ENCODE results near the gene C9orf78. TPM values are rescaled to one million over a fixed set of nuclear protein-coding genes. Genes with fewer than 3 reads are reported as not detected.

C9orf78 gene
- polyA plus RNA-seq, 1 donor (not counting 4 experiments of a cell fraction or from before 2014, with no cell fraction given) = 66.5 TPM

DNA sequence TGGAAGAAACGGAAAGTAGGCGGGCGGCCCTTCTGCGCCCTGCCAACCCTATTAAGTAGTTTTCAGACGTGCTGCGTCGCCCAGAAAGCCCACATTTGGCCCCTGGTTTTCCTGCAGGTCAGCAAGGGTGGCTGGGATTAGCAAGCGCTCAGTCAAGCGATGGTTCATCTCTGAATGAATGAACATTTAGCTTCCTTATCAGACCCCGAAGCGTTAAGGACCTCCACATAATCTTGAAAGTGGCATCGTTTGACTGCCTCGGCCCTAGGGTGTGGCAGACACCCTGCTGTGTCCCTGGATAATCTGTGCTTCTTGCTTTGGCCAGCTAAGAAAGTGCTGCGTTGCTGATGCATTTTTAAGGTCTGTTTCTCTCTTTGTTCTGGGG lies 31.4 kb downstream of the C9orf78 start:
- DNase-seq (ENCODE audit: low read depth, low spot score) = no peak
- dilution Hi-C loops (cut with MboI; ENCODE audit: extremely low pct_ligation_motif_present, low sequenced_read_pairs) = no loop called here

GRCh38 chr9:129802833-129803675 lies 32.0 kb downstream of the C9orf78 start, which contains the start of gene TOR1B:
Gene TOR1B (plus strand): TSS chr9:129803184. CDS start chr9:129803213, 29 bp downstream.
- Histone ChIP-seq H3K79me2 (ENCODE audit: control insufficient read depth, insufficient read depth, low read length) (peaks cover 9% of the 10 kb centered on the region), H2AFZ (ENCODE audit: control insufficient read depth, low read length) (peak within 1 kb of the TSS; percentile 93), H3K4me2 (ENCODE audit: control insufficient read depth, extremely low read depth, insufficient read depth, low read depth, low read length) (peak within 1 kb of the TSS; percentile 86), H3K4me3 (ENCODE audit: control insufficient read depth in 2 of 3, extremely low read depth in 1 of 3, insufficient read depth in 2 of 3, low read depth in 1 of 3, low read length in 3 of 3) (peak within 1 kb of the TSS; percentile 71 to 97 (median 82)), H3K9ac (ENCODE audit: control insufficient read depth, extremely low read depth, insufficient read depth, low read length) (peak within 1 kb of the TSS; percentile 39), H3K9me1 (ENCODE audit: control insufficient read depth, extremely low read depth, insufficient read depth, low read length) (no peaks in the 10 kb centered on the region), H3K27ac (ENCODE audit: control insufficient read depth, insufficient read depth, low read length) (peak within 1 kb of the TSS; percentile 49), H3K27me3 (ENCODE audit: control insufficient read depth, extremely low read depth, insufficient read depth, low read length) (no peaks in the 10 kb centered on the region), H3K9me3 (ENCODE audit: control insufficient read depth, low read depth, low read length) (no peaks in the 10 kb centered on the region), H4K20me1 (ENCODE audit: control insufficient read depth, extremely low read depth, insufficient read depth, low read length) (no peaks in the 10 kb centered on the region), H3K4me1 (ENCODE audit: control insufficient read depth, extremely low read depth, insufficient read depth, low read length) (peaks cover 6% of the 10 kb centered on the region), H3K36me3 (ENCODE audit: control insufficient read depth in 2 of 2, extremely low read depth in 1 of 2, insufficient read depth in 2 of 2, low read length in 2 of 2) (peaks cover 4% of the 10 kb centered on the region in 2 experiments)
- TF ChIP-seq, protein P1, sequence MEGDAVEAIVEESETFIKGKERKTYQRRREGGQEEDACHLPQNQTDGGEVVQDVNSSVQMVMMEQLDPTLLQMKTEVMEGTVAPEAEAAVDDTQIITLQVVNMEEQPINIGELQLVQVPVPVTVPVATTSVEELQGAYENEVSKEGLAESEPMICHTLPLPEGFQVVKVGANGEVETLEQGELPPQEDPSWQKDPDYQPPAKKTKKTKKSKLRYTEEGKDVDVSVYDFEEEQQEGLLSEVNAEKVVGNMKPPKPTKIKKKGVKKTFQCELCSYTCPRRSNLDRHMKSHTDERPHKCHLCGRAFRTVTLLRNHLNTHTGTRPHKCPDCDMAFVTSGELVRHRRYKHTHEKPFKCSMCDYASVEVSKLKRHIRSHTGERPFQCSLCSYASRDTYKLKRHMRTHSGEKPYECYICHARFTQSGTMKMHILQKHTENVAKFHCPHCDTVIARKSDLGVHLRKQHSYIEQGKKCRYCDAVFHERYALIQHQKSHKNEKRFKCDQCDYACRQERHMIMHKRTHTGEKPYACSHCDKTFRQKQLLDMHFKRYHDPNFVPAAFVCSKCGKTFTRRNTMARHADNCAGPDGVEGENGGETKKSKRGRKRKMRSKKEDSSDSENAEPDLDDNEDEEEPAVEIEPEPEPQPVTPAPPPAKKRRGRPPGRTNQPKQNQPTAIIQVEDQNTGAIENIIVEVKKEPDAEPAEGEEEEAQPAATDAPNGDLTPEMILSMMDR (optimal IDR thresholded peaks at IDR 0.05 in 1 of 3, IDR thresholded peaks at IDR 0.05 in 1 of 3, conservative IDR thresholded peaks at IDR 0.05 in 1 of 3; ENCODE audit: extremely low read depth in 1 of 3, insufficient read depth in 2 of 3, low read length in 3 of 3) = no peak
- TF ChIP-seq EZH2 (IDR thresholded peaks at IDR 0.05; ENCODE audit: low read length) = no peak
- FAIRE-seq (no peak), DNase-seq (ENCODE audit: low read depth, low spot score) (peak; percentile 76)
- dilution Hi-C loops (cut with MboI; ENCODE audit: extremely low pct_ligation_motif_present, low sequenced_read_pairs) = no loop called here

More for the DNA sequence above, 31.4 kb downstream of the C9orf78 start:
- no peaks in the 10 kb centered on the region for H3K9me3 ChIP-seq (ENCODE audit: control insufficient read depth, low read depth, low read length)
- peaks cover 6% of the 10 kb centered on the region for H3K4me1 ChIP-seq (ENCODE audit: control insufficient read depth, extremely low read depth, insufficient read depth, low read length)
- TF ChIP-seq, protein P1 (optimal IDR thresholded peaks at IDR 0.05 in 1 of 3, IDR thresholded peaks at IDR 0.05 in 1 of 3, conservative IDR thresholded peaks at IDR 0.05 in 1 of 3; ENCODE audit: extremely low read depth in 1 of 3, insufficient read depth in 2 of 3, low read length in 3 of 3) = no peak
- TF ChIP-seq EZH2 (IDR thresholded peaks at IDR 0.05; ENCODE audit: low read length) = no peak
- no peak for FAIRE-seq
- peak overlapping the region; percentile 5 for H3K27ac ChIP-seq (ENCODE audit: control insufficient read depth, insufficient read depth, low read length)
- H3K4me2 ChIP-seq (ENCODE audit: control insufficient read depth, extremely low read depth, insufficient read depth, low read depth, low read length) = peak overlapping the region; percentile 86
- no peaks in the 10 kb centered on the region for H3K27me3 ChIP-seq (ENCODE audit: control insufficient read depth, extremely low read depth, insufficient read depth, low read length)
- peaks cover 9% of the 10 kb centered on the region for H3K79me2 ChIP-seq (ENCODE audit: control insufficient read depth, insufficient read depth, low read length)
- peaks cover 4 to 5% of the 10 kb centered on the region in 2 experiments for H3K36me3 ChIP-seq (ENCODE audit: control insufficient read depth in 2 of 2, extremely low read depth in 1 of 2, insufficient read depth in 2 of 2, low read length in 2 of 2)
- no peaks in the 10 kb centered on the region for H4K20me1 ChIP-seq (ENCODE audit: control insufficient read depth, extremely low read depth, insufficient read depth, low read length)
- H3K9ac ChIP-seq (ENCODE audit: control insufficient read depth, extremely low read depth, insufficient read depth, low read length) = peak overlapping the region; percentile 39
- H3K9me1 ChIP-seq (ENCODE audit: control insufficient read depth, extremely low read depth, insufficient read depth, low read length) = no peaks in the 10 kb centered on the region
- peak overlapping the region; percentile 56 to 97 (median 82) for H3K4me3 ChIP-seq (ENCODE audit: control insufficient read depth in 2 of 3, extremely low read depth in 1 of 3, insufficient read depth in 2 of 3, low read depth in 1 of 3, low read length in 3 of 3)
- peak overlapping the region; percentile 41 for H2AFZ ChIP-seq (ENCODE audit: control insufficient read depth, low read length)
